IgD-negative memory B cell (primary cell): ENCODE data around the gene EIF4A3. TPM values are rescaled to one million over a fixed set of nuclear protein-coding genes. Genes with fewer than 3 reads are reported as not detected.
"Not testable (repeated sequence)": the region's sequence is repeated elsewhere in the genome, so short reads cannot be mapped to it uniquely, and the experiment has no call there.

Source experiments
- H3K27ac Mint-ChIP-seq, 3 donors: one replicate each; pipeline ENCODE4 v1.8.0; 2020 to 2022; ENCODE audit warnings: mild to moderate bottlenecking in 3 of 3, mixed read lengths in 3 of 3, moderate library complexity in 1 of 3
- H3K27me3 Mint-ChIP-seq: one replicate; pipeline ENCODE4 v1.8.0; 2021; ENCODE audit warnings: mixed read lengths
- H3K36me3 Mint-ChIP-seq: one replicate; pipeline ENCODE4 v1.8.0; 2020; ENCODE audit warnings: mild to moderate bottlenecking, mixed read lengths
- H3K4me1 Mint-ChIP-seq, 3 donors: one replicate each; pipeline ENCODE4 v1.8.0; 2020 to 2022; ENCODE audit warnings: mixed read lengths in 3 of 3, mild to moderate bottlenecking in 1 of 3
- H3K4me3 Mint-ChIP-seq, 4 donors: one replicate each; pipeline ENCODE4 v1.8.0; 2020 to 2022; ENCODE audit warnings: mild to moderate bottlenecking in 4 of 4, mixed read lengths in 4 of 4, moderate library complexity in 3 of 4
- H3K9me3 Mint-ChIP-seq, 3 donors: one replicate each; pipeline ENCODE4 v1.8.0; 2020 to 2021; ENCODE audit warnings: mixed read lengths in 3 of 3, mild to moderate bottlenecking in 1 of 3
- polyA plus RNA-seq: library from polyadenylated mRNA; unstranded; fragments of 300-500 nt; fragmentation: Illumina TruSeq; gene quantifications from one replicate; pipeline ENCODE4 v1.2.3, GENCODE V29; 2021

Gene EIF4A3
- polyA plus RNA-seq, 1 donor from 2014 or later: 71.0 TPM

- H3K27me3 Mint-ChIP-seq: peaks cover 15% of the 10 kb centered on the region
- peaks cover 0 to 5% (median 0%) of the 10 kb centered on the region in 3 donors for H3K9me3 Mint-ChIP-seq
- no peaks in the 10 kb centered on the region for H3K36me3 Mint-ChIP-seq
- H3K4me1 Mint-ChIP-seq: peaks cover 0 to 2% (median 1%) of the 10 kb centered on the region in 3 donors
- no peak overlapping the region for H3K4me3 Mint-ChIP-seq
- no peak overlapping the region for H3K27ac Mint-ChIP-seq
These were observed 11.9 kb upstream of the EIF4A3 start for GRCh38 chr17:80158846-80159245.

DNA sequence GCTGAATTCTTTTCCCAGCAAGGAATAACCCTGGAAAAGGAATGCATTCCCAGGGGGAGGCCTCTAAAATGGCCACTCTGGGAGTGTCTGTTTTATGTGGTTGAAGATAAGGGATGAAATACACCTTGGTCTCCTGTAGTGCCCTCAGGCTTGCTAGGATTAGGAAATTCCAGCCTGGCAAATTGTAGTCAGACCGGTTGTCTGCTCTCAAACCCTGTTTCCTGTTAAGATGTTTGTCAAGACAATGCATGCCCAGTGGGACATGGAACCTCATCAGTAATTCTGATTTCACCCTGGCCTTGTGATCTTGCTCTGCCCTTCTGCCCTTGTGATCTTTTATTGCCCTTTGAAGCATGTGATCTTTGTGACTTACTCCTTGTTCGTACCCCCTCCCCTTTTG is 8.7 kb upstream of the EIF4A3 start:
- not testable (repeated sequence) for H3K27me3 Mint-ChIP-seq, H3K9me3 Mint-ChIP-seq, H3K4me3 Mint-ChIP-seq, H3K36me3 Mint-ChIP-seq, H3K4me1 Mint-ChIP-seq
- H3K27ac Mint-ChIP-seq: peak overlapping the region in 1 of 3 donors; percentile 52

DNA sequence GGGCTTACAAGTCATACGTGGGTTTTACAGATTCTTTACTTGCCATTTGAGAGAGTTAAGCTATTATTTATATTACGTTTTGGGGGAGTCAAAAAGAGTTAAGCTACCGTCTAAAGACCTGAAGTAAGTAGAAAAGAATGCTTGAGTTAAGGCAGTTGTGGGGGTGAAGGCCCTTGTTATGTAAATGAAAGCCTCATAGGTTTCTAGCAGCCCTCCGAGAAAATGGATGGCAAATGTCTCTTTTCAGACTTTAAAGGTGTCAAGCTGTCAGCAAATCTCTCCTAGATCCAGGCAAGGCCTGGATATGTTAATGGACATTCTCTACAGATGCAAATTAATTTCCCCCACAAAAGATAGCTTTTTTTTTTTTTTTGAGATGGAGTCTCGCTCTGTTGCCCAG is 7.2 kb upstream of the EIF4A3 start:
- Mint-ChIP-seq H3K27me3 (no peaks in the 10 kb centered on the region), H3K4me3 (no peak overlapping the region), H3K9me3 (peaks cover 0 to 5% (median 0%) of the 10 kb centered on the region in 3 donors), H3K27ac (no peak overlapping the region), H3K36me3 (no peaks in the 10 kb centered on the region), H3K4me1 (peaks cover 0 to 8% (median 7%) of the 10 kb centered on the region in 3 donors)

DNA sequence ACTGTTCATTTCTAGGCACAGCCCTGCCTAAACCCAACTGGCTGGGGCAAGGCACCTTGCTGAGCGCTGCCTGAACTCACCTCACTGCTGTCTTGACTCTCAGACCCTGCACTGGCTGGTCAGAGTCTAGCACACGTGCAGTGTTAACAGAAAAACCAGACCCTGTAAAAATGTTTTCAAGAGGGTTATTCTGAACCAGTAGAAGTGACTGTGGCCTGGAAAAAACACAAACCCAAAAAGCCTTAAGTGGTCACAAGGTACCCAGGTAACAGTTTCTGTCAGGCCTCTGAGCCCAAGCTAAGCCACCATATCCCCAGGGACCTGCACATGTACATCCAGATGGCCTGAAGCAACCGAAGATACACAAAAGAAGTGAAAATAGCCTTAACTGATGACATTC is 6.1 kb upstream of the EIF4A3 start:
- Mint-ChIP-seq H3K27ac (no peak overlapping the region), H3K36me3 (no peaks in the 10 kb centered on the region)

GRCh38 chr17:80152081-80152702 is 5.3 kb upstream of the EIF4A3 start:
- H3K36me3 Mint-ChIP-seq: no peaks in the 10 kb centered on the region
- peak overlapping the region in 2 of 4 donors; percentile 12 to 67 for H3K4me3 Mint-ChIP-seq
- H3K9me3 Mint-ChIP-seq: peaks cover 0 to 5% (median 0%) of the 10 kb centered on the region in 3 donors
- H3K4me1 Mint-ChIP-seq: peaks cover 2 to 16% (median 13%) of the 10 kb centered on the region in 3 donors
- H3K27ac Mint-ChIP-seq: peak overlapping the region in 1 of 3 donors; percentile 3
- H3K27me3 Mint-ChIP-seq: no peaks in the 10 kb centered on the region

More for the DNA sequence above, 6.1 kb upstream of the EIF4A3 start:
- Mint-ChIP-seq H3K27me3 (no peaks in the 10 kb centered on the region), H3K4me3 (peak overlapping the region in 2 of 4 donors; percentile 14 to 37), H3K4me1 (peaks cover 0 to 13% (median 11%) of the 10 kb centered on the region in 3 donors), H3K9me3 (peaks cover 0 to 5% (median 0%) of the 10 kb centered on the region in 3 donors)

- Mint-ChIP-seq H3K27ac (no peak overlapping the region), H3K36me3 (no peaks in the 10 kb centered on the region), H3K9me3 (peaks cover 0 to 5% (median 0%) of the 10 kb centered on the region in 3 donors), H3K27me3 (no peaks in the 10 kb centered on the region), H3K4me1 (peaks cover 7 to 18% (median 17%) of the 10 kb centered on the region in 3 donors), H3K4me3 (peak overlapping the region in 1 of 4 donors; percentile 75)
These were observed 4.4 kb upstream of the EIF4A3 start for GRCh38 chr17:80151333-80151732.

GRCh38 chr17:80146121-80147034 is 550 bp downstream of the EIF4A3 start:
- H3K27me3 Mint-ChIP-seq: no peaks in the 10 kb centered on the region
- no peaks in the 10 kb centered on the region for H3K9me3 Mint-ChIP-seq
- peak overlapping the region; percentile 65 to 97 (median 80) for H3K27ac Mint-ChIP-seq
- H3K36me3 Mint-ChIP-seq: peaks cover 1% of the 10 kb centered on the region
- peak overlapping the region; percentile 95 to 100 (median 97) for H3K4me3 Mint-ChIP-seq
- peaks cover 15 to 33% (median 25%) of the 10 kb centered on the region in 3 donors for H3K4me1 Mint-ChIP-seq

DNA sequence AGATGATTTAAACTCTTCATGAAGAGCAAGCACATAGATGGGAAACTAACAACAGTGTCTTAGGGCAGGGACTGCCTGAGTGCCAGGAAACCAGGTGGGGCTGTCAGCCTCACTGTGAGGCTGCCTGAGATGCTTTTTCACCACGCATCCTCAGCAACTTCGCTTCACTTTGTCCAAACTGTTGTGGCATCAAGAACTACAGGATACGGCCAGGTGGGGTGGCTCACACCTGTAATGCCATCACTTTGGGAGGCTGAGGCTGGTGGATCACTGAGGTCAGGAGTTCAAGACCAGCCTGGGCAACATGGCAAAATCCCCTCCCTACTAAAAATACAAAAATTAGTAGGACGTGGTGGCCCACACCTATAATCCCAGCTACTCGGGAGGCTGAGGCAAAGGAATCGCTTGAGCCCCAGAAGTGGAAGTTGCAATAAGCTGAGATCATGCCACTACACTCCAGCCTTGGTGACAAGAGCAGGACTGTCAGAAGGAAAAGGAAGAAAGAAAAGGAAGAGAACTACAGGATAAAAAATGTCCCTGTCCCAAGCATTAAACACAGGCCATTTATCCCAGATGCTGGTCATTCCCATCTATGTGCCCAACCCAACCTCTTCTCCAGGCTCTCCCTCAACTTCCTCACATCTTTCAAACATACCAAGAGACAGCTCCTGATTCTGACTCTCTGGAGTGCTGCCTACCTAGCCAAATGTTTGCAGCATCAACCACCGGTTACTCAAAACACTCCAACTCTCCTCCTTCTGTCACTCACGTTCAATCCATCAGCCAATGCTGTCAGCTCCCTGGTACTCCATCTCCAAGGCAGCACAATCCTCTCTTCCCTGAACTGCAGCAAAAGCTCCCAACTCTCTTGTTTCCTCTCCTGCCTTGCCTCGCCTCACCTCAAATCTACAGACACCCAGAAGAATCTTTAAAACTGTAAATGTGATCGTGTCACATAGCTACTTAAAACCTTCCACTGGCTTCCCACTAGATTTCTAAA is 1.6 kb downstream of the EIF4A3 start:
- Mint-ChIP-seq H3K9me3 (no peaks in the 10 kb centered on the region), H3K27me3 (no peaks in the 10 kb centered on the region), H3K4me1 (peaks cover 15 to 33% (median 25%) of the 10 kb centered on the region in 3 donors), H3K27ac (peak overlapping the region in 2 of 3 donors; percentile 28 to 80), H3K36me3 (peaks cover 1% of the 10 kb centered on the region), H3K4me3 (peak overlapping the region; percentile 86 to 95 (median 95))

DNA sequence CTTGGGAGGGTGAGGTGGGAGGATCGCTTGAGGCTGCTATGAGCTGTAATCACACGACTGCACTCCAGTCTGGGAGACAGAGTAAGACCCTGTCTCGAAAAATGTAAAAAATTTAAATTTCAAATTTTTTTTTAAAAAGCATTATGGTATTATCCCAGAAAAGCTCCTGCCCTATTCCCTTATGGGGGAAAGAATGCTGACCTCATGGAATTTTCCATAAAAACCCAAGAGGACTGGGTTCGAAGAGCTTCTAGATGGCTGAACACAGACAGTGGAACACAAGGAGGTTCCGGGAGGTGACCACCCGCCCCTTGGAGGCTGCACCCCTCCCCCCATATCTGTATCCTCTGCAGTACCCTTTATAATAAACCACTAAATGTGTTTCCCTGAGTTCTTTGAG is 4.0 kb downstream of the EIF4A3 start:
- no peak overlapping the region for H3K4me3 Mint-ChIP-seq
- no peaks in the 10 kb centered on the region for H3K27me3 Mint-ChIP-seq
- H3K9me3 Mint-ChIP-seq: no peaks in the 10 kb centered on the region
- H3K27ac Mint-ChIP-seq: no peak overlapping the region
- H3K36me3 Mint-ChIP-seq: peaks cover 5% of the 10 kb centered on the region
- peaks cover 15 to 26% (median 21%) of the 10 kb centered on the region in 3 donors for H3K4me1 Mint-ChIP-seq

DNA sequence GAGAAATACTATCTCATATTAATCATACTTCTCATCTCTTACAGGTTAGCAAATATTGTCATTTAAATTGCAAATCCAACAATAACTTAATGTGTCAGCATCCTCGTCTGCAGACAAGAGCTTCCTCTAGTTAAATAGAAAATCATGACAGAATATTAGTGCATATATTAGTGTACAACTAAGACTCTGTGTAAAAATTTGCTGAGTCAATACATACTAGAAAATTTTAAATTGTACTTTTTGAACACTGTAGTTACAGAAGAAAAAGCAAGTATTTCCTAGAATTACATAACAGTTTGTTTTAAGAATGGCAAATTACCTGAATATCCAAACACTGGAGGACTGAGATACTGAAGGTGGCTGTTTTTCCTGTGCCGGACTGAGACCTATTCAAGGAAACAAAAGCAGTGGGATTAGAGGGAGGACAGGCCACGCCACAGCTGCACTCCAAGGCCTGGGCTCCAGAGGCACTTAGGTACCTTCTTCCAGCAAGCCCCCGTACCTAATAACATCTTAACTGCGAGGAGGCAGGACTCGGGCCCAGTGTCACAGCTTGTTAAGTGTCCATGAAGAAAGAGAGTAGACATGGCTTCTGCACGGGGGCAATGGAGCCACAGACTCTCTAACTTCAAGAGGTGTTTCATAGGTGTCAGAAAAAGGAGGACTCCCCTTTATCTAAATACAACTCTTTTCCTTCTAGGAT is 5.3 kb downstream of the EIF4A3 start:
- no peak overlapping the region for H3K27ac Mint-ChIP-seq
- peaks cover 9 to 22% (median 15%) of the 10 kb centered on the region in 3 donors for H3K4me1 Mint-ChIP-seq
- peaks cover 5% of the 10 kb centered on the region for H3K36me3 Mint-ChIP-seq
- no peaks in the 10 kb centered on the region for H3K9me3 Mint-ChIP-seq
- H3K4me3 Mint-ChIP-seq: peak overlapping the region in 1 of 4 donors; percentile 18
- no peaks in the 10 kb centered on the region for H3K27me3 Mint-ChIP-seq

GRCh38 chr17:80138856-80139426 is 8.0 kb downstream of the EIF4A3 start:
- Mint-ChIP-seq H3K27me3 (no peaks in the 10 kb centered on the region), H3K36me3 (peaks cover 10% of the 10 kb centered on the region), H3K4me1 (peaks cover 0 to 2% (median 2%) of the 10 kb centered on the region in 3 donors), H3K9me3 (no peaks in the 10 kb centered on the region), H3K4me3 (no peak overlapping the region), H3K27ac (no peak overlapping the region)

- no peak overlapping the region for H3K4me3 Mint-ChIP-seq
- H3K27me3 Mint-ChIP-seq: no peaks in the 10 kb centered on the region
- peaks cover 12% of the 10 kb centered on the region for H3K36me3 Mint-ChIP-seq
- peaks cover 0 to 1% (median 0%) of the 10 kb centered on the region in 3 donors for H3K4me1 Mint-ChIP-seq
- H3K9me3 Mint-ChIP-seq: no peaks in the 10 kb centered on the region
- H3K27ac Mint-ChIP-seq: no peak overlapping the region
These were observed 9.8 kb downstream of the EIF4A3 start for GRCh38 chr17:80137131-80137530.

DNA sequence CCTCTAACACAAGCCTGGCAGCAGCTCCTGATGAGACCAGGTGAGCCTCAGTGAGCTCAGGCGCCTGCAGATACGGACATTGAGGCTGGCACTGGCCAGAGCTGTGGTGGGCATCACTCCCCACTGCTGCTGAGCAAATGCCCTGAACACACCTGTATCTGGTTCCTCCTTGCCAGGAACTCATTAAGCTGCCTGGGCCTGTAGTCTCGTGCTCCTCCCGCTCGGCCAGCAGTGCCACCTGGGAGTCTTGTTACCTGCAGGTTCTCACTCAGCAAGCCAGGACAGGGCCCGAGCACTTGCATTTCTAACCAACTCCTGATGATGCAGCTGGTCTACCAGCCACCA is 13.3 kb downstream of the EIF4A3 start:
- Mint-ChIP-seq H3K4me1 (peaks cover 0 to 3% (median 0%) of the 10 kb centered on the region in 3 donors), H3K27me3 (no peaks in the 10 kb centered on the region), H3K27ac (no peak overlapping the region), H3K36me3 (peaks cover 13% of the 10 kb centered on the region), H3K9me3 (peaks cover 0 to 2% (median 0%) of the 10 kb centered on the region in 3 donors), H3K4me3 (no peak overlapping the region)
